GM18858 (cell line): ENCODE measurements around the gene PDLIM5.
"Not testable (repeated sequence)": the region's sequence is repeated elsewhere in the genome, so short reads cannot be mapped to it uniquely, and the experiment has no call there.

Experiments
- ATAC-seq: cut with Tn5 transposase; IDR thresholded peaks from one replicate; pipeline ENCODE4 v1.9.1; 2021; ENCODE audit not compliant: unreplicated experiment

Gene PDLIM5

DNA sequence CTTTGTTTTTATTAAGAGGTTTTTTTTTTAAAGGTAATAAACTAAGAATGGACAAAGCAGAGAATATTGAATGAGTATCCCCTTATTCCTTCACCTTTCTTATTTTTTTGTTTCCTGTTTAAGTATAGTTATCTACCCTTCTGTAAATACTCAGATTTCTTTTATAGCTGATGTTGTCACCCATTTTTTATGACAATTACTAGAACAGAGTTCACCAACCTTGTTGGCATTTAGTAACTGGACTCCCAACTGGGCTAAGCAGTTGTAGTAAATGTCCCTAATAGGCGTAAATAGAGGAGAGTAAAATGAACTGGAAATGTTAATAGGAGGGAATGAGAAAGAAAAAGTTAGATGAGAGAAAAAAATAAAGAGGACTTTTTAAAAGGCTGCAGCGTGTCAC is 9.8 kb downstream of the PDLIM5 start:
- ATAC-seq, result no peak

DNA sequence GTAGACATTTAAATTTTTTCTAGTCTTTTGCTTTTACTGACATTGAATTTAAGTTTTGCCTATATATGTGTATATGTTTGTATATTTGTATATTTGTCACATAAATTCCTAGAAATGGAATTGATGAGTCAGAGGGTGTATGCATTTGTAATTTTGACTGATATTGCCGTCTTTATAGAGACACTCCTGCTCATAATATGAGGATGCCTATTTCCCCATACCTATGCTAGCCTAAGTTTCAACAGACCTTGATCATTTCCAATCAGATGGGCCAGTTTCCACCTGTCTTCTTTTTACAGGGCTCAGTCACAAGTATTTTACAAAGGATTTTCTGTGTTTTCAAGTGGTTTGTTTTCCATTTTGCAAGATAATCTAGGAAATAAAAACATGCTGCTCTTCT is 10.8 kb downstream of the PDLIM5 start:
- ATAC-seq, result no peak

DNA sequence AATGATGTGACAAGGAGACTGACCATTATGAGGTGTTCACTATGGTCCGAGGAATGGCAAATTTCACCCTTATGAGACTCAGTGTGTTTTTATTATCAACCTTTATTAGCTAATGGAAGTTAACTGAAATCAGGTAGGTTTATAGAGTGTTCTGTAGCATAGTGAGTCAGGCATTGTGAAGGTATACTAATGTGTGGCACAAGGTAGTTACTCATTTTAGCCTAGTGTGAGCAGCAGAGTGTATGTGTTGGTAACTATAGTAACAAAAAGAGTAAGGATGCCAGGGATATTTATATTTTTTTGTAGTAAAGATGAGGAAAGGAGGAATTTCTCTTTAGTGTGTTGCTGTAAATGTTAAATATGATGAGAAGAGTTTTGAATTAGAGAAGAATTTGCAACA is 12.0 kb downstream of the PDLIM5 start:
- no peak for ATAC-seq

DNA sequence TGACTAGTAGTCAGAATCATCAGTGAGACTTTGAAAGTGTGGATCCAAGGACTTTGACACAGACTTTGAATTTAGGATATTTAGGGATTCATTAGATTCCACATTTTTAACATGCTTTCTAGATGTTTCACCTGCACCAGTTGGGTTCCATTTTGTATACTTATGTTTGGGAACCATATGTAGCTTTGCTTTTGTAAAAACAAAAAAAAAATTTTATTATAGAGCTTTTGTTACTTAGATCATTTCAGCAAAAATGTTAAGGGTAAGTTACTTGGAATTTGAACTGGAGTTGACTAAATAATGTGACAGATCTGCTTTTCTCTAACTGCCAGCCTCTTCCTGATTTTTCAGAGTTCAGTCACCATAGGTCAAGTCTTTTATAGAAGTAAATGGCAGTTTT is 14.6 kb downstream of the PDLIM5 start:
- no peak for ATAC-seq

- no peak for ATAC-seq
These were observed 15.2 kb downstream of the PDLIM5 start for GRCh38 chr4:94466923-94467322.

GRCh38 chr4:94468093-94468769 is 16.5 kb downstream of the PDLIM5 start:
- ATAC-seq, result no peak

DNA sequence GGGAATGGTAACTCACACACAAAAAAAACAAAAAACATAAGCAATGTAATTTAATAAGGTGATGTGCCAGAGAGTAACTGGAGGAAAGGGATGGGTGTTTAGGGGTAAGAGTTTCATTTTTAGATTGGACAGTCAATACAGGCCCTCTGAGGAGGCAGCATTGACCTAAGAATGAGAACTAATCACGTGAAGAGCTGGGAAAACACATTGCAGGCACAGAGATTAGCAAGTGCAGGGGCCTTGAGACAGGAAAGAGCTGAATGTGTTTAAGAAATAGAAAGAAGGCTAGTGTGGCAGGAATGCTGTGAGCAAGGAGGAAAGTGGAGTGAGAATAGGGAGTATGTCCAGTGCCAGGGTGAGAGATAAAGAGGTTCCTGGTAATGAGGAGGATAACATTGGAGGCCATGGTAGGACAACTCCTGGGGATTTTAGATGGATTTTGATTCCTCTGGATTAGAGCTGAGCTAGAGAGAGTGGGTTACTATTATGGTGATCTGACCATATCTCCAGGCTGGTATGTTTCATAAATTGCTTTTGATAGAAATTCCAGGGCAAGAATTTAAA is 17.6 kb downstream of the PDLIM5 start:
- no peak for ATAC-seq

DNA sequence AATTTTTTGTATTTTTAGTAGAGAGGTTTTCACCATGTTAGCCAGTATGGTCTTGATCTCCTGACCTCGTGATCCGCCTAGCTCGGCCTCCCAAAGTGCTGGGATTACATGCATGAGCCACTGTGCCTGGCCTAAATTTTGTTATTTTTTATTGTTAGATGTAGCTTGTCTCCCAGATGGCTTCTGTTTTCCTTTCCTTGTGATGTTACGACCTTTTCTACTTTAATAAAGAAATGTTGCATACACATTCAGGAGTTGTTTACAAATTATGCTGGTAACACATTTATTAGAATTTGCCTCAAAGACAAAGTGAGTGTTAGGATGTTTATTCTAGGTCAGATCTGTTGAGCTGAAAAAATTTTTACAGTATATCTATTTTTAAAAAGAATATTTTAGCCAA is 18.4 kb downstream of the PDLIM5 start:
- ATAC-seq, result no peak

GRCh38 chr4:94470782-94471181 is 19.0 kb downstream of the PDLIM5 start:
- ATAC-seq, result not testable (repeated sequence)

DNA sequence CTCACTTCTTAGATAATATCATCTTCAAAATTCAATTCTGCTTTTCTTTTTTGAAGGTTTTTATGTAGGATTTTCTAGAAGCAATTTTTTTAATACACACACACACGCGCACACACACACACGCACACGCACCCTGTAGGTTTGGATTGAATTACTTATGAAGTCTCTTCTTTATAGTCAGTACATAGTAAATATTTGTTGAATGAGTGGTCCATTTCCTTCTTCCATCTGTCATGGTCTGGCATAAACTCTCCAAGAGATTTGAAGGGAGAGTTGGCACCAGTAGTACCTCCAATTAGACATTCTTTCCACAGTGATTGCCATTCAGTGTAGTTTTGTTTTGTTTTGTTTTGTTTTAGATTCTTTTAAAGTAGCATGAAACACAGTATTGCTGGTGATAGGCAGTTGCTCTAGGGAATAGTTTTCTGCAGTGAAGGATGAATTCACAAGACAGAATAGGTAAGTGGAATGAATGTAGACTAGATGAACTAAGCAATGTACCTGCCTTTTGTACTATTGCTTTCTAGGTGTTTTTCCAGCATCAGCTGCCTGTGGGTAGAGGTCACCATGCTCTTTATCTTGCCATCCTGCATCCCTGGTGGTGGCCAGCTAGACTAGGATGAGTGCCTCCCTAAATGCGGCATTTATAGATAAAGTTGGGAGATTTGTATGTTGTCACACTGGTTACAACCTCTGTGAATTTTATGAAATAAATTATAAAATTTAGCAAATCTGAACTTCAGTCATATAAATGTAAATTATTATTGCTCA is 20.5 kb downstream of the PDLIM5 start:
- no peak for ATAC-seq

GRCh38 chr4:94475050-94475449 is 23.3 kb downstream of the PDLIM5 start:
- no peak for ATAC-seq

DNA sequence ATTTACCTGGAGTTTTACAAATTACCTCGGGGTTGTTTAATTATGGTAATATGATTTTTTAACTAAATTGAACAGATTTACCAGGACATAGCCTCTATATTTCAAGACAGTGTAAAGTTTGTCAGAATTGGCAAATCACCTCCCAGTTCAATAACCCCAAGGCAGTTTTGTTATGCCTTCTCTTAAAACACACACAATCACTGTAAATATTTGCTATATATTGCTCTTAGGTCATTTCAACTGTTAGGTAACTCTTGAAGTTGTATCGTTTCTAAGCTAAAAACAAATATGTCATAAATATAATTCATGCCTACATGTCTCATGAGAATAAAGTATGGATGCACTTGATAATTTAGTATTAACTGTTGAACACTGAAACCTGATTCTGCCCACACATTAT is 24.1 kb downstream of the PDLIM5 start:
- no peak for ATAC-seq

DNA sequence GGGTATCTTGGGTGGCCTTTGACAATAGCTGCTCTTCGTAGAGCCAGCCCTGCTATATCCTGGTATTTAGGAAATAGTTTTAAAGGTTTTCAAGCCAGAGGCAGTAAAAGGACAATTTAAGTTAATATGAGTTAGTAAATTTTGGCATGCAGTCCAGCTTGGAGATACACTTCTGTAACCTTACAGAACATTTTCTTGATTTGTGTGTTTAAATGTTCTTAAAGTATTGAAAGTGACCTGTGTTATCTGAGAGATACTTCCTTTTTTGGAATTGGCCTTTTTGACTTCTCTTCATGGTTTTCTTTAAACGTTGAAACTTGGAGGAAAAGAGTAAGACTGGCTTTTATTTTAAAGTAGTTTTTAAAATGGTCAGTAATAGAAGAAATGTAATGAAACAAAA is 25.5 kb downstream of the PDLIM5 start:
- no peak for ATAC-seq

GRCh38 chr4:94478805-94479204 is 27.1 kb downstream of the PDLIM5 start:
- ATAC-seq, result not testable (repeated sequence)

GRCh38 chr4:94479358-94480141 is 27.8 kb downstream of the PDLIM5 start:
- no peak for ATAC-seq

DNA sequence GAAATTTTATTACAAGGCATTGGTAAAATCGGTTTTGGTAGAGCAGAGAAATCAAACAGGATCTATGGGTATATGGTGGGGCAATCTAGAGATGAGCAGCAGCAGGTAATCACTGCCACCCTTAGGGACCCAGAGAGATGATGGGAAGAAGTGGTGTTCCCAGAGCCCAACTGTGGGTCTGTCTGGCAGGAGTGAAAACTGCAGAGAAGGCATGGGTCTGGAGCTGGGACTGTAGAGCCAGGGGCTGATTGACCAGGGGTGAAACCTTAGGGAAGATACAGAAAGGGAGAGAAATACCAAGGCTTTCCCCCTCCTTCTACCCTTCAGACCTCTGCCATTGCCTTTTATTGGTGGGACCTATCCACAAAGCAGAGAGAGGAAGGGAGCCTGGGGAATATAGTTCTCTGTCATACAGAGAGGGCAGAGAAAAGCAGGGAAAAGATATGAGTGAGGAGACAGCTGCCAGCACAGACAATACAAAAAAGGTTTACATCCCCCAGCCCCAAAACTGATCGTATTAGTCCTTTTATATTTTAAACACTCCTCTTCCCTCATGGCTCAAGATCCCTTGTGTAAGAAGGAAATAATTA is 28.7 kb downstream of the PDLIM5 start:
- ATAC-seq, result no peak

- no peak for ATAC-seq
These were observed 32.2 kb downstream of the PDLIM5 start for GRCh38 chr4:94483895-94484294.

GRCh38 chr4:94484818-94485217 is 33.1 kb downstream of the PDLIM5 start:
- no peak for ATAC-seq

DNA sequence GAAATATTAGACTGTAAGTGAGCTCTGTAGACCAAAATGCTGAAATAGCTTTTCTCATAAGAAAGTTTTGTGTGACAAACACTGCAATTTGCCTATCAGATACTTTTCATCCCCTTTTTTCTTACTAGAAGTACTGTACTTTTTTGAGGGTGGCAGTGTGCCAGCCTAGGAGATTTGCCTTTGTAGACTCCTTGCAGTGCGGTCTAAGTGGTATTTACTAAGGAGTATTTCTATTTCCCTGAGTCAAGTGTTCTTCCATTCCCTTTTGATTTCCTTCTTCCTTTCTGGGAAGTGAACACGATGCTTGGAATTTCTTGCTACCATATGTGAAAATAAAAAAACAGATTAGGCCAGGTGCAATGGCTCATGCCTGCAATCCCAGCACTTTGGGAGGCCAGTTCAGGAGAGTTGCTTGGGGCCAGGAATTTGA is 34.6 kb downstream of the PDLIM5 start:
- no peak for ATAC-seq

DNA sequence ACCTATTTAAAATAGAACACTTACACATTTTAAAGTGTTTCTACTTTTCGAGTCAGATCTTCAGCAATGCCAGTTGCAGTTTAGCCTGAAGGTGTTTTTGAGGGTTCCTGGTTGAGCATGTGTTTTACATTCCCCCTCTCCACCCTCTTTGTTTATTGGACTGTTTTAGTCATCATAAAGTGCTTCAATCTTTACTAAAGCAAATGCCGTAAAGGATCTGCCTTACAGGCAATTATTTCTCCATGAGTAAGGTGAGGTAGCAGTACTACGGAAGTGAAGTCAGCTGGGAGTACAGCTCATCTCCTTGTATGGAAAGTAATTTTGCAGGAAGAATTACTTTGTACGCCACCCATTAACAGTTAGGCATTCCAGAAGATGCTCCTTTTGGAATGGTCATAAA is 36.9 kb downstream of the PDLIM5 start:
- no peak for ATAC-seq

- ATAC-seq, result no peak
These were observed 37.4 kb downstream of the PDLIM5 start for GRCh38 chr4:94489098-94489497.
